Measurements from ENCODE around the gene SLC9C2.
"Not testable (repeated sequence)": the region's sequence is repeated elsewhere in the genome, so short reads cannot be mapped to it uniquely, and the experiment has no call there.

The SLC9C2 gene

DNA sequence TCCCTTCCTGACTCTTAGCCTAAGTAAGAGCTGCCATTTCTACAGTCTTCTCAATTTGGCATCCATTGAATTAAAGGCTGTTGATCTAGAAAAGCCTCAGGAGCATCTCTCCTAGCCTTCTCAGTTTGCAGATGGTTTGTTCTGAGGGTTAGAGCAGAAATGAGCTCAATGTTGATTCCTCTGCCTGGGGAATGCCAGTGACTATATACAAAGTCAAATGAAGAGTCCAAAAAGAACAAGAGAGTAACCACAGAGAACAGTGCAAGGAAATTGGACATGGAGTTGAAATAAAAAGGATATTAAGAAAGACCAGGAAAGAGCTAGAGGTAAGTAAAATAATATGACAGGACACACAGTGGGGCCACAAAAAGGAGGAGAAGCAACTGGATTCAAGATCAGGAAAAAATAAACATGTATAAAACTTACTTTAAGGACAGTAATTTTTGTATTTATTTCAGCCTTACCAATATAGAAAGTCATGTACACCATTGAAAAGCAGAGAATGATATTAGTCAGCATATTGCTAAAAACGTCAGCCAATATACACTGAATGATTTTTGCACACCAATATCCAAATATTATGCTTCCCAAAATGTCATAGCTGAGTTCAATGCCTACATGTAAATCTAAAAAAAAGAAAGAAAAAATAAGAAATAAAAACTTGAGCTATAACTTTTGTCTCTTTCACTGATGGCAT, 21.3 kb downstream of the SLC9C2 start:
- no peak for DNase-seq (ENCODE audit: low spot score)

- DNase-seq (ENCODE audit: low spot score): no peak
These were observed 22.2 kb downstream of the SLC9C2 start for GRCh38 chr1:173580658-173581057.

DNA sequence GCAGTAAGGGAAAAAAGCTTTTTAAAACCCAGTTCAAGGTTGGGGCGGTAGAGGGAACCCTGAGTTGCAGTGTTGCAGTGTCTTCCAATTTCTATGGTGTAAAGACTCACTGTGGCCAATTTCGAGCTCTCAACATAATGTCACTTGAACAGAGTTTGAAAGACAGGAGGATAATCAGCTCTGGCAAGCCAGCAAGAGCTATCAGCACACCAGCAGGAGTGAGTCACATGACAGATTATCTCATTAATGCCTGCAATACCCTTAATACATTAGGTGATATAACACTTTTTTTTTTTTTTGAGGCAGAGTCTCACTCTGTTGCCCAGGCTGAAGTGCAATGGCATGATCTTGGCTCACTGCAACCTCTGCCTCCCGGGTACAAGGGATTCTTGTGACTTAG, 22.8 kb downstream of the SLC9C2 start:
- DNase-seq (ENCODE audit: low spot score): no peak

DNA sequence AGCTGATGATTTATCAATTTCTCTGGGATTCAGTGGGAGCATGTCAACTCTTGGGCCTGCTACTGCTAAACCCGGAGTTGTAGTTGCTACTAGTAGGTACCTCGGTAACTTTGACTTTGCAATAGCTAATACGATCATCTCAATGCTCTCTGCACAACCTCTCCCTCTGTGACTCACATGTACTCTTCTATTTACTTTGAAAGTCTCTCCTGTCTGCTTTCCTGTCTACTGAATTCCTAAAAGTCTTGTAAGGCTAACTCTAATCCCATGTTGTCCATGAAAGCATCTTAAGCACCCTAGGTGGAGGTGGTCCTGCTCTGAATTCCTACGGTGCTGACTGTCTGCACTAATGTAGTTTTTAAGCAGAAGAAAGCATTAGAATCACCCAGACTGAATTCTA, 29.3 kb downstream of the SLC9C2 start:
- DNase-seq (ENCODE audit: low spot score): no peak

- DNase-seq (ENCODE audit: low spot score): no peak
These were observed 30.5 kb downstream of the SLC9C2 start for GRCh38 chr1:173572201-173572873.

DNA sequence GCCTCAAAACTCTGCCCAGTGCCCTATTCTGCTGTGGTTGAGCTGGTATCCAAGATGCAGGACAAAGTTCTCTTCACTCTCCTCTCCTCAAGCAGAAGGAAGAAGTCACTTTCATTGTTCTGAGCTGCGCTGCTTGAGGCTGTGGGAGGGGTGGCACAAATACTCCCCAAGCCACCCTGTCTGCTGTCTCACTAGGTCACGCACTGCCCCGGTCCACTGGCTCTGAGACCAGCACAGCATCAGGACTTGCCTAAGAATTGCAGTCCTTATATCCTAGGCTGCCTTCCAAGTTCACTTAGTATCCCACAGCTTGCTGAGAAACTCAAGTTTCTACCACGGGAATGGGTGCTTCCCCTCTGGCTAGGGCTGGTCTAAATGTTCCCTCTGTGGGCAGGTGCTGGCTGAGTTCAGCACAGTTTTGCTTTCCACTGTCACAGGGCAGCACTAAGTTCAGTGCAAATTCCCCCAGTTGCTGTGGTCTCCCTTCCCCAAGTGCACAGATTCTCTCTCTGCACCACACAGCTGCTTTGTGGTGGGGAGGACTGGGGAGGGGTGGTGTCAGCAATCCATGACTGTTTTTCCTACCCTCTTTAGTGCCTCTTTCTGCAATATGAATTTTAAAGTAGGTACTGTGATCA, 32.4 kb downstream of the SLC9C2 start:
- DNase-seq (ENCODE audit: low spot score): no peak

DNA sequence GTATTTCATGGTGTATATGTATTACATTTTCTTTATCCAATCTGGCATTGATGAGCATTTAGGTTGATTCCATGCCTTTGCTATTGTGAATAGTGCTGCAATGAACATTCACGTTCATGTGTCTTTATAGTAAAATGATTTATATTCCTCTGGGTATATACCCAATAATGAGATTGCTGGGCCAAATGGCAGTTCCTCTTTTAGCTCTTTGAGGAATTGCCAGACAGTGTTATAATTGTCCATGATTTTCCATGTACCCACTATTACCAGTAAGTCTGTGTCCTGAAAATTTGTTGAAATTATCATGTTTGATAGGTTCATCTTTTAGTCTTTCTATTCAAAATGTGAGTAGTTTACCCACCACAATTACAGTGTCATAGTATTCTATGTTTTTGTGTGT, 34.4 kb downstream of the SLC9C2 start:
- no peak for DNase-seq (ENCODE audit: low spot score)

DNA sequence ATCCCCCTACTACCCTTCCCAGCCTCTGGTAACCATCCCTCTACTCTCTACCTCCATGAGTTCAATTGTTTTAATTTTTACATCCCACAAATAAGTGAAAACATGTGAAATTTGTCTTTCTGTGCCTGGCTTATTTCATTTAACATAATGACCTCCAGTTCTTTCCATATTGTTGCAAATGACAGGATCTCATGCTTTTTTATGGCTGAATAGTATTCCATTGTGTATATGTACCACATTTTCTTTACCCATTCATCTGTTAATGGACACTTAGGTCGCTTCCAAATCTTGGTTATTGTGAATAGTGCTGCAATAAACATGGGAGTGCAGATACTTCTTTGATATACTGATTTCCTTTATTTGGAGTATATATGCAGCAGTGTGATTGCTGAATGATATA, 39.0 kb downstream of the SLC9C2 start:
- DNase-seq (ENCODE audit: low spot score): not testable (repeated sequence)

DNA sequence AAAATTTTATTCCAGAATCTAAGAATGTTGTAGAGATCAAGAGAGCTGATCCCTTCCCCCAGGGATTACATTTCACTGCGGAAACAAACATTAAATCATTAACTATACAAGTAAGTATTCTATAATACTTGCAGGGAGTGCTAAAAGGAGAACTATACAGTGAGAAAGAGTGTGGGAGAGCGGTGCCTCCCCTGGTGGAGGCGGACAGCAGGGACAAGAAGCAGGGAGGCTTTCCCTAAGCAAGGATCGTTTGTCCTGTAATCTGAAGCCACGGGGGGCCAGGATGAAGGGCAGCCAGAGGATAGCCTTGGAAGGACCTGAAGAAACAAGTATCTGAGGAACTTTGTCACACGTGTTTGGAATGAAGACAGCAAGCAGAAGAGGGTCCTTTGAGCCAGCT, 40.1 kb downstream of the SLC9C2 start:
- no peak for DNase-seq (ENCODE audit: low spot score)

DNA sequence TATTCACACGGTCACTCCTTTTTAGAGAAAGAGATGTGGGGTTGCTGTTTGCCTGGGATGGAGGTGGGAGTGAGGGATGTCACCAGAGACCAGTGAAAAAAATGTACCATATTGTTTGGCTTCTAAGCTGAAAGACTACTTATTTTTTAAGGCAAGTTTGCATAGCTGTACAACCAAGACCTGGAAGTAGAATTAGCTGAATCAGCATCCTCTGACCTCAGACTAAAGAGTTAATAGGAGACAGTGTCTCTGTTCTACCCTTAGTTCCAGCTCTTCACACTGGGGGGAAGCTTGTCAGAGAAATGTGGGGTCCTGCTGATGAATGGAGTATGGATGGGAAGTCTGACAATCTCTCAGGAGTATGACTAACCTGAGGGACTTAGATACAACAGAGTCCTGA, 41.6 kb downstream of the SLC9C2 start:
- no peak for DNase-seq (ENCODE audit: low spot score)

DNA sequence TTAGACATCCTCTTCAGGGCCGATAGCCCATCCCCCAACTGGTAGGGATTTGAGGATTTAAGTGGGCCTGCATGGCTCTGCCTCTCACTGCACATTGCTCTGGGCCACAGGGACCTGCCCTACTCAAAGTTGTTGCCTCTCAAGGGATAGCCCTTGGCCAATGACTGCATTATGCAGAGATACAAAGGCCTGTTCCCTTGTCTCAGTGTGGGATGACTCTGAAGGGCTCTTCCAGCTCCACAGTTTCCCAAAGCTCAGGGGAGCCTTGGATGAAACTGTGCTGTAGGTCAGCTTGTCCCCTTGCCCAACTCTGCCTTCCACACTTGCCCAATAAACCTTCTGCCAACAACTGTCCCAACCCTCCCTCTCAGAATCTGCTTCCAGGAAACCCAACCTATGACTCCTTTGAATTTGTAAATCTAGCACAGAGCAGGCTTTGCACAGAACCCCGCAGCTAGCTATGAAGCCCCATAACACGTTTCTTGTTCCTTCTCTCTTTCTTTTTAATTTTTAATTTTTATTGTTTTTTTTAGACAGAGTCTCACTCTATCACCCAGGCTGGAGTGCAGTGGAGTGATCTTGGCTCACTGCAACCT, 42.5 kb downstream of the SLC9C2 start:
- DNase-seq (ENCODE audit: low spot score): no peak

GRCh38 chr1:173555651-173556305, 47.1 kb downstream of the SLC9C2 start:
- DNase-seq (ENCODE audit: low spot score): no peak

DNA sequence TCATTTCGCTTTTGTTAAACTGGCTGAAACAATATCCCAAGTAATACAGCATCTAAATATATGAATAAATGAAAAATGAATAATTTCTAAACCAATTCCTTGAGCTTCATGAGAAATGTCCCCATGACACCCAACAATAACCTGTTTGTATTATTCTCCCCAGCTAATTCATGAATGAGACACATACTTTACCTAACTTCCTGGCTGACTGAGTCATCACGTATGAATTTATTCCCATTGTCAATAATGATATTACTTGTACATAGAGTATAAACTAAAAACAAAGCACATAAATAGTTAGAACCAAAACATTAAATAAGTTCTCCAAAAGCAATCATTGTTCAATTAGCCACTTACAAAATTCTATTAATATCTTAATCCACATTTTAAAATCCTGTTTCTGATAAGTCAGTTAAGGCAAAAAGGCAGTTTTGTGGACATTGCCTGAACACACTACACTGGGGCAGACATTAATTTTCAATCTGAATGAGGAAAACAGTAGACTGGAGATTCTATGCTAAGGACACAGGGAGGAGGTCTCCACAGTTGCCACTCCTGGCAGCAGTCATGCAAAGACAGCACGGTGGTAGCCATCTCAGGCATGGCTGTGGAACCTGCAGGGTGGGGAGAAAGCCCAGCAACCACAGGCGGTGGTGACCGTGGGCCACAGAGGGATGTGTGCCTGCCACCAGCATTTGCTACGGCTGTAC, 48.2 kb downstream of the SLC9C2 start:
- no peak for DNase-seq (ENCODE audit: low spot score)

- DNase-seq (ENCODE audit: low spot score): no peak
These were observed 48.8 kb downstream of the SLC9C2 start for GRCh38 chr1:173554089-173554488.

DNA sequence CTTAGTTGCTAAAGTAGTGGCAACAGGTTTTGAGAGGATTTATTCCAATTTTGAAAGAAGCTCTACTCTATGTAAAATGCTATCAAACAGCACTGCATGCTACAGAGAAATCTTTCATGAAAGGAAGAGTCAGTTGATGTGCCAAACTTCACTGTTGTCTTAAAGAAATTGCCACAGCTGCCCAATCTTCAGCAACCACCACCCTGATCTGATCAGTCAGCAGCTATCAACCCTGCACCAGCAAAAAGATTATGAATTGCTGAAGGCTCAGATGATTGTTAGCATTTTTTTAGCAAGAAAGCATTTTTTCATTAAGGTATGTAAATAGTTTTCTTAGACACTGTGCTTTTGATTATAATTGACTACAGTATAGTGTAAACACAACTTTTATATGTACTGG, 49.6 kb downstream of the SLC9C2 start:
- DNase-seq (ENCODE audit: low spot score): no peak

- no peak for DNase-seq (ENCODE audit: low spot score)
These were observed 51.2 kb downstream of the SLC9C2 start for GRCh38 chr1:173551699-173552098.

DNA sequence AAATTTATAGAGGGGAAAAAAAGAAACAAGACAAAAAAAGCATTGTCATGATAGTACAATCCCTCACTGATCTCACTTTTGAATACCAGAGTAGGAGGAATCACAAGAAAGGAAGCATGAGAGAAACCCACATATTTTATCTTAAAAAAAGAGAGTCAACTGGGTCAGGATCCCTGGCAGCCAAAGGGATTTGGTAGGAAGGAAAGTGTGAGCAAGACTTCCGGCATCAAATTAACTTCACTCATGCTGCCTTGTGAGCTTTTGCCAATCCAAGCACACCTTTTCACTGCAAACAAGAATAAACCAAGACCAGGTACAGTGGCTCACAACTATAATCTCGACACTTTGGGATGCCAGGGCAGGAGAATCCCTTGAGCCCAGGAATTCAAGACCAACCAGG, 53.1 kb downstream of the SLC9C2 start:
- no peak for DNase-seq (ENCODE audit: low spot score)

DNA sequence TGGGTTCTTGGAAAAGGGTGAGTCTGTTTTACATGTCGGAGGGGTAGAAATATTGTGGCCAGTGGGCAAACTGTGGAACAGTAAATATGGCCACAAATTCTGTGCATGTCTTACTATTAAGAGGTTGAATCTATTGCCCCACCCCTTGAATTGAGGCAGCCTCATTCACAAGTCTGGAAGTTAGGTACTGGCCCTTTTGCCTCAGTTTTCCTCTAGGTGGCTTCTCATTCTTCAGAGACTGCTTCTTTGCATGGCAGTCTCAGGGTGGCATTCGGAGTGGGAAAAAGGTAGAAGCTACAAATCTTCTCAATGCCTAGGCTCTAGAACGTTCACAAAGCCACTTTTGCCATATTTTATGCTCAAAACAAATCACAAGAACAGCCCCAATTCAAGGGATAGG, 57.2 kb downstream of the SLC9C2 start:
- DNase-seq (ENCODE audit: low spot score): no peak

- no peak for DNase-seq (ENCODE audit: low spot score)
These were observed 66.6 kb downstream of the SLC9C2 start for GRCh38 chr1:173536223-173536622.

DNA sequence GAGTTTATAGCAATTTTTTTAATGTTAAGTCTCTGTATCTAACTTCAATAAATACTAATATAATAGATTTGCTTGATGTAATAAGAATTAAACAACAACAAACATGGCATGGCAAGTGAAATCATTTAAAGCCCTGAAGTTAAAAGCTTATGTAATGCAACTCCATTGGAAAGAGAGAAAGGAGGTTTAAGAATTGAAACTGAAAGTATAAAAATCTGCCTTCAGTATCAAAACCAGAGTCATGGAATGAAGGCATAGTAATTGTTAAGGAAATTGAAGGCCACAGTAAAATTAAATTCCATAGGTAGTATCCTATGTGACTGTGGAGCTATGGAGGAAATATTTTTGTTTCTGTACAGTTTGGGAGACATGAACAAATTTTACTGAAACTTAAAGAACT, 70.6 kb downstream of the SLC9C2 start:
- DNase-seq (ENCODE audit: low spot score): no peak

- no peak for DNase-seq (ENCODE audit: low spot score)
These were observed 71.8 kb downstream of the SLC9C2 start for GRCh38 chr1:173530795-173531693.
